Neural progenitor cell (in vitro differentiated cells): Measurements from ENCODE around the gene MAGI3. TPM values are rescaled to one million over a fixed set of nuclear protein-coding genes. Genes with fewer than 3 reads are reported as not detected.

Source experiments
- DNase-seq: peaks from one replicate; pipeline ENCODE4 v3.0.0-alpha.2; 2016; ENCODE audit warnings: low spot score
- H2AFZ ChIP-seq: fragments of 200-600 bp; sonication (generic); replicated peaks from 2 replicates; pipeline ENCODE4 v1.6.1; 2016; ENCODE audit warnings: antibody characterized with exemption
- H3F3A ChIP-seq: fragments of 200-600 bp; sonication (generic); 2 replicates; pipeline ENCODE4 v1.6.1; 2016; ENCODE audit warnings: antibody characterized with exemption, low read depth
- H3K27ac ChIP-seq: fragments of 200-600 bp; sonication (generic); 2 replicates; pipeline ENCODE4 v1.5.1; 2016; ENCODE audit warnings: mild to moderate bottlenecking
- H3K27me3 ChIP-seq: fragments of 200-600 bp; sonication (generic); 2 replicates; pipeline ENCODE4 v1.6.1; 2016; ENCODE audit warnings: mild to moderate bottlenecking, moderate library complexity
- H3K36me3 ChIP-seq: fragments of 200-600 bp; sonication (generic); 2 replicates; pipeline ENCODE4 v1.5.1; 2016
- H3K4me1 ChIP-seq: fragments of 200-600 bp; sonication (generic); 2 replicates; pipeline ENCODE4 v1.6.1; 2016; ENCODE audit warnings: mixed run types
- H3K4me2 ChIP-seq: fragments of 200-600 bp; sonication (generic); 2 replicates; pipeline ENCODE4 v1.6.1; 2016
- H3K4me3 ChIP-seq: fragments of 200-600 bp; sonication (generic); 2 replicates; pipeline ENCODE4 v1.5.1; 2016
- H3K79me2 ChIP-seq: fragments of 200-600 bp; sonication (generic); 2 replicates; pipeline ENCODE4 v1.6.1; 2016; ENCODE audit warnings: low read depth
- H3K9ac ChIP-seq: fragments of 200-600 bp; sonication (generic); 2 replicates; pipeline ENCODE4 v1.6.1; 2016
- H3K9me3 ChIP-seq: fragments of 200-600 bp; sonication (generic); 2 replicates; pipeline ENCODE4 v1.5.1; 2016; ENCODE audit warnings: low read depth
- H4K20me1 ChIP-seq: fragments of 200-600 bp; sonication (generic); 2 replicates; pipeline ENCODE4 v1.6.1; 2016; ENCODE audit warnings: low read depth
- H3K27ac Mint-ChIP-seq: 3 replicates; pipeline ENCODE4 v1.8.0; 2021; ENCODE audit warnings: mixed read lengths
- H3K27me3 Mint-ChIP-seq: 2 replicates; pipeline ENCODE4 v1.8.0; 2022; ENCODE audit warnings: low read depth, mild to moderate bottlenecking, inconsistent platforms, moderate library complexity, mixed read lengths; ENCODE audit not compliant: insufficient read depth
- H3K36me3 Mint-ChIP-seq: 3 replicates; pipeline ENCODE4 v1.8.0; 2021; ENCODE audit warnings: mixed read lengths
- H3K4me1 Mint-ChIP-seq: 3 replicates; pipeline ENCODE4 v1.8.0; 2021; ENCODE audit warnings: mixed read lengths
- H3K4me3 Mint-ChIP-seq: 3 replicates; pipeline ENCODE4 v1.8.0; 2021; ENCODE audit warnings: mild to moderate bottlenecking, moderate library complexity, mixed read lengths
- H3K9me3 Mint-ChIP-seq: 3 replicates; pipeline ENCODE4 v1.8.0; 2020; ENCODE audit warnings: mixed read lengths
- CTCF ChIP-seq: fragments of 200-600 bp; sonication (generic); IDR thresholded peaks from 2 replicates; pipeline ENCODE4 v1.5.1; 2017; ENCODE audit warnings: antibody characterized with exemption, mild to moderate bottlenecking
- EZH2 ChIP-seq: fragments of 200-600 bp; sonication (generic); IDR thresholded peaks from 2 replicates; pipeline ENCODE4 v1.6.1; 2017; ENCODE audit warnings: antibody characterized with exemption, mild to moderate bottlenecking, moderate library complexity
- EZH2phosphoT487 ChIP-seq: fragments of 200-600 bp; sonication (generic); IDR thresholded peaks from 2 replicates; pipeline ENCODE4 v1.6.1; 2017; ENCODE audit warnings: antibody characterized with exemption
- total RNA-seq: library from RNA; depleted of rRNA; stranded (reverse); fragments of >200 nt; gene quantifications from 2 replicates; pipeline ENCODE4 v1.2.3, GENCODE V29; 2015; ENCODE audit warnings: low replicate concordance

Gene MAGI3
- total RNA-seq, 1 donor from 2014 or later = 26.9 TPM

GRCh38 chr1:113536182-113536780 lies 146.0 kb downstream of the MAGI3 start:
- Histone ChIP-seq H3K36me3 (no peaks in the 10 kb centered on the region), H3K79me2 (peaks cover 14% of the 10 kb centered on the region), H3K4me3 (no peak overlapping the region), H4K20me1 (peaks cover 8% of the 10 kb centered on the region), H3K9ac (no peak overlapping the region), H3F3A (no peaks in the 10 kb centered on the region), H3K4me2 (no peak overlapping the region), H3K9me3 (no peaks in the 10 kb centered on the region), H3K27me3 (no peaks in the 10 kb centered on the region), H2AFZ (no peak overlapping the region), H3K27ac (no peak overlapping the region), H3K4me1 (peaks cover 4% of the 10 kb centered on the region)
- H3K27ac Mint-ChIP-seq = no peak overlapping the region
- H3K4me3 Mint-ChIP-seq = no peak overlapping the region
- H3K36me3 Mint-ChIP-seq = no peaks in the 10 kb centered on the region
- DNase-seq = no peak
- TF ChIP-seq EZH2phosphoT487 (no peak), CTCF (no peak), EZH2 (no peak)
- peaks cover 3% of the 10 kb centered on the region for H3K9me3 Mint-ChIP-seq
- H3K4me1 Mint-ChIP-seq = peaks cover 7% of the 10 kb centered on the region
- H3K27me3 Mint-ChIP-seq = no peaks in the 10 kb centered on the region

GRCh38 chr1:113538225-113538624 lies 147.9 kb downstream of the MAGI3 start:
- Histone ChIP-seq H3K4me1 (peaks cover 4% of the 10 kb centered on the region), H3K4me3 (no peak overlapping the region), H3K4me2 (no peak overlapping the region), H3K36me3 (no peaks in the 10 kb centered on the region), H2AFZ (no peak overlapping the region), H3K27me3 (no peaks in the 10 kb centered on the region), H3K9me3 (no peaks in the 10 kb centered on the region), H3K9ac (no peak overlapping the region), H3K79me2 (peaks cover 14% of the 10 kb centered on the region), H4K20me1 (peaks cover 8% of the 10 kb centered on the region), H3K27ac (no peak overlapping the region), H3F3A (no peaks in the 10 kb centered on the region)
- no peak for TF ChIP-seq CTCF
- TF ChIP-seq EZH2phosphoT487 = no peak
- TF ChIP-seq EZH2 = no peak
- Mint-ChIP-seq H3K4me1 (peaks cover 7% of the 10 kb centered on the region), H3K4me3 (no peak overlapping the region), H3K27ac (no peak overlapping the region), H3K36me3 (no peaks in the 10 kb centered on the region), H3K27me3 (no peaks in the 10 kb centered on the region), H3K9me3 (peaks cover 3% of the 10 kb centered on the region)
- no peak for DNase-seq

DNA sequence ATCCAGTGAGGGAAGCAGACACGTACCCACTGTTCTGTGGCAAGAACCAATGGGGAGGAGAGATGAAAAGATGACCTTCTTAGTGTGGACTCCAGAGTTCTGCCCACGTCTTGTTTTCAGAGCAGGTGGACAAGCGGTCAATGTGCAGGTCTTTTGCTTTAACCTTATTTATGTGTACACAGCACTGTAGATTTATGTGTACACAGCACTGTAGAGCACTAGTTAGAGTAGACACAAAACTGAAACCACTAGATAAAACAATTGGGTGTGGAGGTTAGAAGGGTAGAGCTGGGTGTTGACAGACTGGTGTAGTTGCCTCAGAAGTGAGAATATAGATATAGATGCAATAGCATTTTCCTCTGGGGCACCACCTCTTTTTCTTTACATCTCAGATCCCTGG lies 150.0 kb downstream of the MAGI3 start:
- H3K4me1 Mint-ChIP-seq = no peaks in the 10 kb centered on the region
- no peak overlapping the region for H3K27ac Mint-ChIP-seq
- Histone ChIP-seq H4K20me1 (no peaks in the 10 kb centered on the region), H3K4me2 (no peak overlapping the region), H3F3A (no peaks in the 10 kb centered on the region), H3K4me1 (no peaks in the 10 kb centered on the region), H3K36me3 (no peaks in the 10 kb centered on the region), H3K9me3 (no peaks in the 10 kb centered on the region), H3K9ac (no peak overlapping the region), H3K4me3 (no peak overlapping the region), H3K27ac (no peak overlapping the region), H3K79me2 (peaks cover 14% of the 10 kb centered on the region), H2AFZ (no peak overlapping the region), H3K27me3 (no peaks in the 10 kb centered on the region)
- no peaks in the 10 kb centered on the region for H3K36me3 Mint-ChIP-seq
- H3K4me3 Mint-ChIP-seq = no peak overlapping the region
- no peaks in the 10 kb centered on the region for H3K27me3 Mint-ChIP-seq
- peaks cover 3% of the 10 kb centered on the region for H3K9me3 Mint-ChIP-seq
- TF ChIP-seq EZH2 (no peak), EZH2phosphoT487 (no peak), CTCF (no peak)
- no peak for DNase-seq
